Measurements from ENCODE around the gene KCNJ2. TPM values are rescaled to one million over a fixed set of nuclear protein-coding genes. Genes with fewer than 3 reads are reported as not detected.

The KCNJ2 gene
- total RNA-seq, 1 experiment from 2014 or later, result 1.6 TPM

GRCh38 chr17:70201872-70202419 lies 32.6 kb downstream of the KCNJ2 start:
- no peak for ATAC-seq
- Mint-ChIP-seq H3K36me3 (no peaks in the 10 kb centered on the region), H3K27me3 (ENCODE audit: low read depth) (no peaks in the 10 kb centered on the region), H3K4me1 (no peaks in the 10 kb centered on the region), H3K27ac (no peak overlapping the region), H3K9me3 (peaks cover 14% of the 10 kb centered on the region), H3K4me3 (no peak overlapping the region)
- no peak for DNase-seq (ENCODE audit: low spot score)
- POLR2A ChIA-PET, result no interaction called here
- CTCF ChIA-PET, result no interaction called here
- TF ChIP-seq ZMAT4 (CRISPR knock-in tag; IDR thresholded peaks at IDR 0.05) (no peak), AR (CRISPR knock-in tag; IDR thresholded peaks at IDR 0.05) (no peak), ZNF263 (CRISPR knock-in tag; IDR thresholded peaks at IDR 0.05; ENCODE audit: low read depth) (no peak), MLX (CRISPR knock-in tag; IDR thresholded peaks at IDR 0.05) (no peak), TP53 (CRISPR knock-in tag; IDR thresholded peaks at IDR 0.05) (no peak), AFF4 (CRISPR knock-in tag; IDR thresholded peaks at IDR 0.05; ENCODE audit: borderline replicate concordance) (no peak), ATF1 (CRISPR knock-in tag; IDR thresholded peaks at IDR 0.05) (no peak), ATF6 (CRISPR knock-in tag; IDR thresholded peaks at IDR 0.05) (no peak), OVOL2 (CRISPR knock-in tag; IDR thresholded peaks at IDR 0.05; ENCODE audit: borderline replicate concordance) (no peak), ZSCAN18 (CRISPR knock-in tag; IDR thresholded peaks at IDR 0.05) (no peak), KAT7 (CRISPR knock-in tag; IDR thresholded peaks at IDR 0.05; ENCODE audit: borderline replicate concordance) (no peak), SMAD3 (CRISPR knock-in tag; IDR thresholded peaks at IDR 0.05; ENCODE audit: borderline replicate concordance) (no peak), ZNF416 (CRISPR knock-in tag; IDR thresholded peaks at IDR 0.05) (no peak)

- Mint-ChIP-seq H3K36me3 (no peaks in the 10 kb centered on the region), H3K4me1 (no peaks in the 10 kb centered on the region; the same call in 1 of the 2 replicates), H3K27ac (no peak overlapping the region), H3K27me3 (ENCODE audit: low read depth) (no peaks in the 10 kb centered on the region), H3K9me3 (peaks cover 8% of the 10 kb centered on the region), H3K4me3 (no peak overlapping the region)
- POLR2A ChIA-PET, result no interaction called here
- CTCF ChIA-PET, result no interaction called here
- no peak for ATAC-seq
- no peak for DNase-seq (ENCODE audit: low spot score)
- TF ChIP-seq JAZF1 (CRISPR knock-in tag; IDR thresholded peaks at IDR 0.05) (no peak), ELF4 (CRISPR knock-in tag; IDR thresholded peaks at IDR 0.05; ENCODE audit: low read depth) (no peak), ZSCAN18 (CRISPR knock-in tag; IDR thresholded peaks at IDR 0.05) (no peak), NR2C2 (CRISPR knock-in tag; IDR thresholded peaks at IDR 0.05) (no peak), ZNF121 (CRISPR knock-in tag; IDR thresholded peaks at IDR 0.05) (no peak), IRF1 (CRISPR knock-in tag; IDR thresholded peaks at IDR 0.05) (no peak), HMGXB4 (CRISPR knock-in tag; IDR thresholded peaks at IDR 0.05) (no peak)
These were observed 33.5 kb downstream of the KCNJ2 start for GRCh38 chr17:70202840-70203239.

Measured in WTC11 (cell line).